ENCODE measurements around the gene CAP2.

The CAP2 gene

DNA sequence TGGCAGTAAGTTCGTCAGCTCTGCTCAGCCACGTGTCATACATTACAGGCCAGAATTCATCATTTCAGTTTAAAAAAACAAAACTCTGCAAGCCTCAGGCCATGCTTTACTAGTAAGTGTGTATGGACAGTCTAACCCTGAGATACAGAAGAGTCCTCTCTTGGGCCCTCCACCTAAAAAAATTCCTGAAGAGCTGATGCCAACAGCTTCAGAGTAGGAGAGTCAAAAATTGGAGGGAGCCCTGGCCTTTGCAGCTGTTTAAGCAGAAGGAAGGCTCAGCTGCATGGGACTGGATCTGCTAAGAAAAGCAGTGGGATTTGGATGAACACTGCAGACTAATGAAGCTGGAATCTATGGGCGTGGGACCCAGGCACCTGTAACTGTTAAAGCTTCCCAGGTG lies 159.5 kb downstream of the CAP2 start:
- no peak for DNase-seq (ENCODE audit: extremely low spot score)
- ChIA-PET CTCF (no interaction called here), POLR2A (no interaction called here)
- TF ChIP-seq, protein P1, sequence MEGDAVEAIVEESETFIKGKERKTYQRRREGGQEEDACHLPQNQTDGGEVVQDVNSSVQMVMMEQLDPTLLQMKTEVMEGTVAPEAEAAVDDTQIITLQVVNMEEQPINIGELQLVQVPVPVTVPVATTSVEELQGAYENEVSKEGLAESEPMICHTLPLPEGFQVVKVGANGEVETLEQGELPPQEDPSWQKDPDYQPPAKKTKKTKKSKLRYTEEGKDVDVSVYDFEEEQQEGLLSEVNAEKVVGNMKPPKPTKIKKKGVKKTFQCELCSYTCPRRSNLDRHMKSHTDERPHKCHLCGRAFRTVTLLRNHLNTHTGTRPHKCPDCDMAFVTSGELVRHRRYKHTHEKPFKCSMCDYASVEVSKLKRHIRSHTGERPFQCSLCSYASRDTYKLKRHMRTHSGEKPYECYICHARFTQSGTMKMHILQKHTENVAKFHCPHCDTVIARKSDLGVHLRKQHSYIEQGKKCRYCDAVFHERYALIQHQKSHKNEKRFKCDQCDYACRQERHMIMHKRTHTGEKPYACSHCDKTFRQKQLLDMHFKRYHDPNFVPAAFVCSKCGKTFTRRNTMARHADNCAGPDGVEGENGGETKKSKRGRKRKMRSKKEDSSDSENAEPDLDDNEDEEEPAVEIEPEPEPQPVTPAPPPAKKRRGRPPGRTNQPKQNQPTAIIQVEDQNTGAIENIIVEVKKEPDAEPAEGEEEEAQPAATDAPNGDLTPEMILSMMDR (IDR thresholded peaks at IDR 0.05; ENCODE audit: control extremely low read depth, extremely low read depth, low read depth, missing control alignments): no peak

DNA sequence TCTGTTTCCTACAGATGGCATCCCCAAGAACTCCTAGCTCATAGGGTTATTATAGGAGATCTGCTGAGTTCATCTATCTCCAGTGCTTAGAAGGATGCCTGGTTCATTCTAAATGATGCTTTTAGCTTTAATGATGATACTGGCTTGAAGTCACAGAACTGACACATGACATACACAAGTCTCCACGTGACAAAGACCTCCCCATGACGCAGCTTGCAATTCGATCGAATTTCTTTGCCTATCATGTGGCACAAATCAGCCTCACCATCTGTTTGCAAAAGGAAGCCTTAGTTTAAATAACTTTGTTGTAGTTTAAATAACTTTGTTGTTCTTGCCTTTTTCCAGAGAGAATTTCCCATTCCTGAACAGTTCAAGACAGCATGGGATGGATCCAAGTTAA lies 162.6 kb downstream of the CAP2 start:
- ChIA-PET CTCF (no interaction called here), POLR2A (no interaction called here)
- TF ChIP-seq, protein P1 (IDR thresholded peaks at IDR 0.05; ENCODE audit: control extremely low read depth, extremely low read depth, low read depth, missing control alignments): no peak
- DNase-seq (ENCODE audit: extremely low spot score): no peak

DNA sequence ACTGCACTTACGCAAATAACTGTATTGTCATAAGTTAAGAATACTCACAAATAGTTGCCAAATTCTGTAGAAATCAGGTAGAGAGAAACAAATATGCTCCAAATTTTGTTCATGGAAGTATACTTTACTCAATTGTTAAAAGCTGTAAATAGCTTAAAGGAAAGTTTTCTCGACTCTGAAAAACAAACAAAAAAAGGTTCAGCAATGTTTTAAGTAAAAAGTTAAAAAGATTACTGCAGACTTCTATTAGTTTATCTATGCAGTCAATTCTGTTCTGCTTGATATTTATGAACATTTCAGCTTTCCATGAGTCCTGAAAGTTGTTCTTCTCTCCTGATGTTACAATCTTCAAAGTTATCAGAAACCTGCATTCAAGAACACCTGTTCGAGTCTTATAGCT lies 169.2 kb downstream of the CAP2 start:
- CTCF ChIA-PET: no interaction called here
- DNase-seq (ENCODE audit: extremely low spot score): no peak
- POLR2A ChIA-PET: no interaction called here
- TF ChIP-seq, protein P1 (IDR thresholded peaks at IDR 0.05; ENCODE audit: control extremely low read depth, extremely low read depth, low read depth, missing control alignments): no peak

DNA sequence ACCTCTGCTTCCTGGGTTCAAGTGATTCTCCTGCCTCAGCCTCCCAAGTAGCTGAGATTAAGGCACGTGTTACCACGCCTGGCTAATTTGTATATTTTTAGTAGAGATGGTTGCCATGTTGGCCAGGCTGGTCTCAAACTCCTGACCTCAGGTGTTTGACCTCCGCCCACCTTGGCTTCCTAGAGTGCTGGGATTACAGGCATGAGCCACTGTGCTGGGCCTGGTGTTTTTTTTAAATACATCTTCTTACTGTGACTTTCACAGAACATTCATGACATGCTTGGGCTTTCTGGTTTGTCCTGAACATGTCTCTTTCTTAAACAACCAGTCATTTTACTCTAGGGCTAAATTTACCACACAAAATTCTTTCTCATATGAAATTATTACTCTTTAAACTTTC lies 172.0 kb downstream of the CAP2 start:
- POLR2A ChIA-PET: no interaction called here
- CTCF ChIA-PET: no interaction called here
- TF ChIP-seq, protein P1 (IDR thresholded peaks at IDR 0.05; ENCODE audit: control extremely low read depth, extremely low read depth, low read depth, missing control alignments): no peak

DNA sequence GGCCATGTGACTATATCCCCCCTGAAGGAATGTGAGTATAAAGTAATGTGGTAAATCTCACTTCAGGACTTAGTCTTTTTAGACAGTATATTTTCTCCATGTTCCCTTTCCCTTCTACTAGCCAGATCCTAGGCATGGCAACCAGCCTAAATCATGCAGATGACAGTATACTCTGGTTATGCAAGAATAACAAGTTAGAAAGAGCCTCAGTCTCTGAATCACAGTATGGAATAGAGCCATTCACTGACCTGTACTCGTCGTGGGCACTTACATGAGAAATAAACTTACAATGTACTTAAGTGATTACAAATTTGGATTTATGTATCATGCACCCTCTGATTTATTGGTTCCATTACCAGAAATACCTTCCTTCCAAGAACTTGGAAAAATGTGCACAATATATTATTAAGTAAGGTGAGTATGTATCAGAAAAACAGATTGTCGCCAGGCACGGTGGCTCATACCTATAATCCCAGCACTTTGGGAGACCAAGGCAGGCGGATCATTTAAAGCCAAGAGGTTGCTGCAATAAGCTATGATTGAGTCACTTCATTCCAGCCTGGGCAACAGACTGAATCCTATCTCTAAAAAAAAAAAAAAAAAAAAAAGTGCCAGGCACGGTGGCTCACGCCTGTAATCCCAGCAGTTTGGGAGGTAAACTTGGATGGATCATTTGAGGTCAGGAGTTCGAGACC lies 181.6 kb downstream of the CAP2 start:
- POLR2A ChIA-PET: no interaction called here
- TF ChIP-seq, protein P1 (IDR thresholded peaks at IDR 0.05; ENCODE audit: control extremely low read depth, extremely low read depth, low read depth, missing control alignments): no peak
- CTCF ChIA-PET: no interaction called here
- DNase-seq (ENCODE audit: extremely low spot score): no peak

More for the DNA sequence above, 172.0 kb downstream of the CAP2 start:
- no peak for DNase-seq (ENCODE audit: extremely low spot score)

DNA sequence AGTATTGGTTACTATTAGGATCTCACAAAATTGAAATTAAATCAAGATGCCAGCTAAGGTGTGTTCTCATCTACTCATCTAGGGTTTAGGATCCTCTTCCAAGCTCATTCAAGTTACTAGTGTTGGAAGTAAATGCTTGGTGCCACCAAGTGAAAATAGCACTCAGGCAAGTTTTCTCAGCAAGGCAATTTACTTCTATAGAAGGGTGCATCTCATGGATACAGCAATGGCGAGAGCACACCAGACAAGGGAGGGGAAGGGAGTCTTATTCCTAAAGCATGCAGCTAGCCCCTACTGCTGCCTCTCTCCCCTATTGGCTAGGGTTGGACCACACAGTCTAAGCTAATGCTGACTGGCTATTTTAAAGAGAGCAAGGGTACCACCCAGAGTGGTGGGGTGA lies 183.7 kb downstream of the CAP2 start:
- CTCF ChIA-PET: interaction anchor here (0.9 kb wide), 1 partner anchor 13 kb away, joined by 3 read pairs; no protein-coding TSS in a partner anchor

More for the DNA sequence above, 183.7 kb downstream of the CAP2 start:
- DNase-seq (ENCODE audit: extremely low spot score): no peak
- TF ChIP-seq, protein P1 (IDR thresholded peaks at IDR 0.05; ENCODE audit: control extremely low read depth, extremely low read depth, low read depth, missing control alignments): no peak
- POLR2A ChIA-PET: no interaction called here

Measured in GM10248 (cell line).